Liver (tissue), 9 donors: ENCODE results near the gene PFDN4. TPM values are rescaled to one million over a fixed set of nuclear protein-coding genes. Genes with fewer than 3 reads are reported as not detected.

ENCODE experiments used
- DNase-seq: peaks from one replicate; pipeline ENCODE4 v3.0.0-alpha.2; 2017; ENCODE audit warnings: low spot score
- H3K27ac ChIP-seq, 2 donors: one replicate each; pipeline ENCODE4 v1.7.0; 2013; ENCODE audit warnings: inconsistent platforms in 2 of 2, low read length in 2 of 2, control low read depth in 1 of 2, low read depth in 1 of 2, mild to moderate bottlenecking in 1 of 2
- H3K27me3 ChIP-seq, 4 donors: one replicate each; pipeline versions ENCODE4 v1.6.1 to v1.7.0; 2013; ENCODE audit warnings: low read length in 3 of 4, inconsistent platforms in 1 of 4, mild to moderate bottlenecking in 1 of 4, moderate library complexity in 1 of 4; ENCODE audit not compliant: control insufficient read depth in 4 of 4, insufficient read depth in 4 of 4
- H3K36me3 ChIP-seq, 4 donors: one replicate each; pipeline versions ENCODE4 v1.6.1 to v1.7.0; 2013; ENCODE audit warnings: low read length in 3 of 4, mild to moderate bottlenecking in 3 of 4, low read depth in 1 of 4, moderate library complexity in 1 of 4; ENCODE audit not compliant: control insufficient read depth in 4 of 4, insufficient read depth in 3 of 4
- H3K4me1 ChIP-seq, 4 donors: one replicate each; pipeline versions ENCODE4 v1.6.1 to v1.7.0; 2013; ENCODE audit warnings: low read length in 3 of 4, mild to moderate bottlenecking in 3 of 4, moderate library complexity in 1 of 4; ENCODE audit not compliant: control insufficient read depth in 4 of 4, insufficient read depth in 4 of 4
- H3K4me3 ChIP-seq, 3 donors: one replicate each; pipeline versions ENCODE4 v1.6.1 to v1.7.0; 2013; ENCODE audit warnings: low read length in 3 of 3, control low read depth in 1 of 3, low read depth in 1 of 3, mild to moderate bottlenecking in 1 of 3
- H3K9ac ChIP-seq, 2 donors: one replicate each; pipeline ENCODE4 v1.7.0; 2013; ENCODE audit warnings: low read length in 2 of 2, mild to moderate bottlenecking in 2 of 2, moderate library complexity in 2 of 2, control low read depth in 1 of 2, low read depth in 1 of 2
- H3K9me3 ChIP-seq, 4 donors: one replicate each; pipeline versions ENCODE4 v1.6.1 to v1.7.0; 2013; ENCODE audit warnings: low read length in 3 of 4; ENCODE audit not compliant: control insufficient read depth in 4 of 4
- EGR1 ChIP-seq, 2 donors: IDR thresholded peaks; 2 replicates each; pipeline ENCODE4 v1.6.1; 2016 to 2018; ENCODE audit warnings: antibody characterized with exemption in 2 of 2, low read depth in 2 of 2
- GABPA ChIP-seq, 2 donors: IDR thresholded peaks in 1 of 2; conservative IDR thresholded peaks in 1 of 2; 2 replicates each; pipeline ENCODE4 v1.6.1; 2016; ENCODE audit warnings: antibody characterized with exemption in 2 of 2, mild to moderate bottlenecking in 1 of 2, moderate library complexity in 1 of 2
- HNF4A ChIP-seq, 2 donors: conservative IDR thresholded peaks; 2 replicates each; pipeline ENCODE4 v1.6.1; 2016; ENCODE audit warnings: antibody characterized with exemption in 2 of 2, mild to moderate bottlenecking in 2 of 2
- JUND ChIP-seq, 2 donors: IDR thresholded peaks; 2 replicates each; pipeline ENCODE4 v1.6.1; 2016; ENCODE audit warnings: antibody characterized with exemption in 2 of 2
- NR2F2 ChIP-seq: IDR thresholded peaks from 2 replicates; pipeline ENCODE4 v1.6.1; 2016; ENCODE audit warnings: antibody characterized with exemption
- RAD21 ChIP-seq, 2 donors: IDR thresholded peaks; 2 replicates each; pipeline ENCODE4 v1.6.1; 2016; ENCODE audit warnings: antibody characterized with exemption in 2 of 2, mild to moderate bottlenecking in 2 of 2
- RXRA ChIP-seq, 2 donors: IDR thresholded peaks; 2 replicates each; pipeline ENCODE4 v1.6.1; 2017 to 2018; ENCODE audit warnings: antibody characterized with exemption in 2 of 2, mild to moderate bottlenecking in 1 of 2
- SP1 ChIP-seq: IDR thresholded peaks from 2 replicates; pipeline ENCODE4 v1.6.1; 2018; ENCODE audit warnings: antibody characterized with exemption, mild to moderate bottlenecking
- WGBS: extraction: QIAGEN DNeasy Blood & Tissue Kit; methylation state at CpG from one replicate; pipeline ENCODE4 v1.1.7; 2013; 5-methylcytosine and 5-hydroxymethylcytosine counted together
- polyA plus RNA-seq, 2 donors: library from polyadenylated mRNA; stranded (reverse) in 1 of 2; unstranded in 1 of 2; fragments of 200-250 nt in 1 of 2; fragments of >200 nt in 1 of 2; fragmentation: Nextera tagmentation in 1 of 2; extraction: Ambion mirVana in 1 of 2; gene quantifications; one replicate each; pipeline versions ENCODE4 v1.2.1 to v1.2.3, GENCODE V29; 2013 to 2015
- total RNA-seq, 2 donors: library from RNA; depleted of rRNA; stranded (reverse); fragments of >200 nt; gene quantifications; one replicate each; pipeline ENCODE4 v1.2.3, GENCODE V29; 2014
- TF ChIP-seq, protein P1 (sequence below): IDR thresholded peaks from 2 replicates; pipeline ENCODE4 v1.6.1; 2016; ENCODE audit warnings: antibody characterized with exemption
- TF ChIP-seq, protein P2 (sequence below): fragments of 150-350 bp; IDR thresholded peaks from 2 replicates; pipeline ENCODE4 v1.5.1; 2017; ENCODE audit warnings: improper control_type of control experiment, low read depth, low read length; ENCODE audit not compliant: missing input control
- TF ChIP-seq, protein P3 (sequence below): IDR thresholded peaks from 2 replicates; pipeline ENCODE4 v1.6.1; 2016; ENCODE audit warnings: antibody characterized with exemption
- donor health status: healthy.
- donor health status: healthy.
- donor health status: healthy.
- donor health status: healthy.
- donor health status: healthy.

The PFDN4 gene
- total and polyA plus RNA-seq, 4 donors = 12.9 to 17.3 (median 13.5) TPM

DNA sequence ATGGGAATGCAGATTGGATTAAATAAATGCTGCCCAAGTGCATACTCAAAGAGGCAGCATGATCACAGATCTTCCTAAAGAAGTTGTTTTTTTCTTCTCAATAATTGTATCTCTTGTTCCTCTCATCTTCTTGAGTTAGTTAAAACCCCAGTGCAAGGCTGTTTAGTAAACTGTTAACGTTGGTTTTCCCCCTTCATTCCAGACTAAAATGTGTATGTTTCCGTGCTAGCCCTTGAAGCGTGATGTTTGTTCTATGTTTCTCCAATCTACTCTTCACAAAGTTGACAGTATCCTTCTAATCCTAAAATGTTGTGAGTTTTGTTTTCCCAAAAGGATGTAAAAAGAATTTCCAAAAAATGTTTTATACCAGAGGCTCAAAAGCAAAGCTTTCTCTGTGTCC, 49.7 kb upstream of the PFDN4 start:
- no peaks in the 10 kb centered on the region for H3K36me3 ChIP-seq
- H3K9ac ChIP-seq = no peak overlapping the region
- no peak overlapping the region for H3K27ac ChIP-seq
- no peak for DNase-seq
- no peaks in the 10 kb centered on the region for H3K9me3 ChIP-seq
- no peak overlapping the region for H3K4me3 ChIP-seq
- WGBS = 83% methylated on average over 3 of the region's 3 CpGs
- H3K27me3 ChIP-seq = no peaks in the 10 kb centered on the region
- no peaks in the 10 kb centered on the region for H3K4me1 ChIP-seq
- TF ChIP-seq RAD21 (IDR thresholded peaks at IDR 0.05) (no peak), JUND (IDR thresholded peaks at IDR 0.05) (no peak)

DNA sequence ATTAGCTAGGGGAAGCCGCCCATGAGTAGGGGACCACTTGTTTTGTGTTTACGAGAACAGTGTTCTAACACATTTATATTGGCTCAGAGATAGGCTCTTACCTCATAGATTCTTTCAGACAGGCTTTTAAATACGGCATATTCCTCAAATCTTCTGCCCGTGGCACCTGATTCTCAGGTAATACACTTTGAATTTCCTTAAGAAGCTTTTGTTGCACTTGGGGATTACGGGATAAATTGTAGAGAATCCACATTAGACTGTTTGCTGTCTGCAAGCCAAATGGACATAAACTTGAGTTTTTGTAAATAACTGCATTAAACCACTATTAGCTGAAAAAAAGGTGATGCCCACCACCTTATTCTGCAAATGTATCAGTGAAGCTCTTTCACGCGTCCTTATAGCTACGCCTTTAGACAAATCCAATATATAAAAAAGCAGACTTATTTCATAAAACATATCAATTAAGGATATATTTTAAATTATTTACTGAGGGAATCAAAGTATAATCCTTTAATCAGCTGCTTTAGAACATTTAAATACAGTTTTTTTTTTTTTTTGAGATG, 49.0 kb upstream of the PFDN4 start:
- WGBS = 90% methylated on average over 8 of the region's 8 CpGs

DNA sequence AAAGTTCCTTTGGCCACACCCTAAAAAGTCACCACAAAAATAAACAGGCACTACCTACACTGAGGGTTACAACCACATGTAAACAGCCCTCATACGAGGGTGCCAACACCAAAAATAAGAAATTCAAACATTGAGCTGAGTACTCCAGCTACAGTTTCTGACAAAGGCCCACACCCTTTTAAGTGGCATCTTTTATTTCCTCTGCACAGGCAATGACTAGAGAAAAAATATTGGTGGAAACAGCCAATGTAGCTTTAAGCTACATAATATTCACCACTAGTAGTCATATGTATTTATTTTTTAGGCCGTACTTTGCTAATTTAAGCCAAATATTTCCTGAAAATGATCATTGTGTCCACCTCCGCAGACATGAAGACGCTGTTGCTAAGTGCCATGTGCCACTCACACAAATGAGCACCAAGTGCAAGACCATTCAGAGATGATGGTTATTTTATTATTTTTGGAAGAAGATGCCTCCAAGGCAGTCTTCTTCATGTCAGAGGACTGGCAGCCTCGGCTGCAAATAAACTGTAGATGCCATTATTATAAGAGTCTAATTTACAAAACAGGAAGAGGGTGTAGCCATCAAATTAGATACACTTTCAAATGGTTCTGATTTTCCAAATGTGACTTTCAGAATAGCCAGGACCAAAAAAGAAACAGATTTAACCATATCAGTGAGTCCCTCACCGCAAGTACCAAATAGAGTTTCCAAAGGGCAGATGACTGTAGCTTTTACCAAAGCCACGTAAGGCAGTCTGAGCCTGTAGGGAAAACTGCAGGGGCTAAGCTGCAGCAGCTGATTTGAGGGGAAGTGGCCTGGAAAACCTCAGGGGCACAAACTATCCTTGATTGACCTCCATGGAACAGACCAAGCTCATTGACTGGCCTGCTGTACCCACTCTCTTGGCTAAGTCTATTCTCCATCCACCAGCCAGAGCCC, 47.6 kb upstream of the PFDN4 start:
- no peaks in the 10 kb centered on the region for H3K9me3 ChIP-seq
- no peak overlapping the region for H3K27ac ChIP-seq
- H3K27me3 ChIP-seq = no peaks in the 10 kb centered on the region
- H3K36me3 ChIP-seq = no peaks in the 10 kb centered on the region
- no peak overlapping the region for H3K9ac ChIP-seq
- no peaks in the 10 kb centered on the region for H3K4me1 ChIP-seq
- H3K4me3 ChIP-seq = no peak overlapping the region
- no peak for DNase-seq
- 90% methylated on average over 7 of the region's 7 CpGs for WGBS
- TF ChIP-seq RXRA (IDR thresholded peaks at IDR 0.05) (no peak), SP1 (no peak), HNF4A (conservative IDR thresholded peaks at IDR 0.05) (no peak), NR2F2 (no peak), JUND (IDR thresholded peaks at IDR 0.05) (no peak)
- TF ChIP-seq, protein P1, sequence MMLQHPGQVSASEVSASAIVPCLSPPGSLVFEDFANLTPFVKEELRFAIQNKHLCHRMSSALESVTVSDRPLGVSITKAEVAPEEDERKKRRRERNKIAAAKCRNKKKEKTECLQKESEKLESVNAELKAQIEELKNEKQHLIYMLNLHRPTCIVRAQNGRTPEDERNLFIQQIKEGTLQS = no peak

More for the DNA sequence above, 49.0 kb upstream of the PFDN4 start:
- Histone ChIP-seq H3K4me3 (no peak overlapping the region), H3K27ac (no peak overlapping the region), H3K27me3 (no peaks in the 10 kb centered on the region), H3K36me3 (no peaks in the 10 kb centered on the region), H3K4me1 (no peaks in the 10 kb centered on the region), H3K9me3 (no peaks in the 10 kb centered on the region), H3K9ac (no peak overlapping the region)
- DNase-seq = no peak
- TF ChIP-seq, protein P2, sequence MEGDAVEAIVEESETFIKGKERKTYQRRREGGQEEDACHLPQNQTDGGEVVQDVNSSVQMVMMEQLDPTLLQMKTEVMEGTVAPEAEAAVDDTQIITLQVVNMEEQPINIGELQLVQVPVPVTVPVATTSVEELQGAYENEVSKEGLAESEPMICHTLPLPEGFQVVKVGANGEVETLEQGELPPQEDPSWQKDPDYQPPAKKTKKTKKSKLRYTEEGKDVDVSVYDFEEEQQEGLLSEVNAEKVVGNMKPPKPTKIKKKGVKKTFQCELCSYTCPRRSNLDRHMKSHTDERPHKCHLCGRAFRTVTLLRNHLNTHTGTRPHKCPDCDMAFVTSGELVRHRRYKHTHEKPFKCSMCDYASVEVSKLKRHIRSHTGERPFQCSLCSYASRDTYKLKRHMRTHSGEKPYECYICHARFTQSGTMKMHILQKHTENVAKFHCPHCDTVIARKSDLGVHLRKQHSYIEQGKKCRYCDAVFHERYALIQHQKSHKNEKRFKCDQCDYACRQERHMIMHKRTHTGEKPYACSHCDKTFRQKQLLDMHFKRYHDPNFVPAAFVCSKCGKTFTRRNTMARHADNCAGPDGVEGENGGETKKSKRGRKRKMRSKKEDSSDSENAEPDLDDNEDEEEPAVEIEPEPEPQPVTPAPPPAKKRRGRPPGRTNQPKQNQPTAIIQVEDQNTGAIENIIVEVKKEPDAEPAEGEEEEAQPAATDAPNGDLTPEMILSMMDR = no peak
- TF ChIP-seq GABPA (IDR thresholded peaks at IDR 0.05 in 1 of 2, conservative IDR thresholded peaks at IDR 0.05 in 1 of 2) = no peak
- no peak for TF ChIP-seq JUND (IDR thresholded peaks at IDR 0.05)
- TF ChIP-seq, protein P3, sequence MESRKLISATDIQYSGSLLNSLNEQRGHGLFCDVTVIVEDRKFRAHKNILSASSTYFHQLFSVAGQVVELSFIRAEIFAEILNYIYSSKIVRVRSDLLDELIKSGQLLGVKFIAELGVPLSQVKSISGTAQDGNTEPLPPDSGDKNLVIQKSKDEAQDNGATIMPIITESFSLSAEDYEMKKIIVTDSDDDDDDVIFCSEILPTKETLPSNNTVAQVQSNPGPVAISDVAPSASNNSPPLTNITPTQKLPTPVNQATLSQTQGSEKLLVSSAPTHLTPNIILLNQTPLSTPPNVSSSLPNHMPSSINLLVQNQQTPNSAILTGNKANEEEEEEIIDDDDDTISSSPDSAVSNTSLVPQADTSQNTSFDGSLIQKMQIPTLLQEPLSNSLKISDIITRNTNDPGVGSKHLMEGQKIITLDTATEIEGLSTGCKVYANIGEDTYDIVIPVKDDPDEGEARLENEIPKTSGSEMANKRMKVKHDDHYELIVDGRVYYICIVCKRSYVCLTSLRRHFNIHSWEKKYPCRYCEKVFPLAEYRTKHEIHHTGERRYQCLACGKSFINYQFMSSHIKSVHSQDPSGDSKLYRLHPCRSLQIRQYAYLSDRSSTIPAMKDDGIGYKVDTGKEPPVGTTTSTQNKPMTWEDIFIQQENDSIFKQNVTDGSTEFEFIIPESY = no peak
- TF ChIP-seq, protein P1 = no peak
- TF ChIP-seq EGR1 (IDR thresholded peaks at IDR 0.05; ENCODE audit: low read depth in 2 of 2) = no peak
- TF ChIP-seq RAD21 (IDR thresholded peaks at IDR 0.05) = no peak
- TF ChIP-seq HNF4A (conservative IDR thresholded peaks at IDR 0.05) = no peak
